GM21619 (cell line): ENCODE measurements around the gene TELO2.

Experiments used
- ATAC-seq: cut with Tn5 transposase; IDR thresholded peaks from one replicate; pipeline ENCODE4 v1.9.1; 2021; ENCODE audit not compliant: unreplicated experiment

The TELO2 gene

DNA sequence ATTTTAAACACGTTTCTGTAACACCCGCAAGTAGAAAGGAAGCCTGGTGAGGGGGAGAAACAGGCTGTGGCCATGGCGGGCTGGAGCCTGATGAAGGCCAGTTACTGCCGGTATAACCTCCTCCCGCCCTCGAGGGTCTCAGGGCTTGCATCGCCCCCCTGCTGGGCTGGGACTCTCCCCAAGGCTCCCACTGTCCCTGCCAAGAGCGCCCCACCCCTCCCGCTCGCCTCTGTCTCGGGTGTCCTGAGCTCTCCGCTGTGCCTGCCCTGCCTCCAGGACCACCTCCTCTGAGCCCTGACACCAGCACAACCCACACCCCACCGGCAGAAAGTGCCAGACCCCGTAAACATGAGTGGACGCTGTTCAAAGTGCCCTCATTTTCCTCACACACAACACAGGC is 59.0 kb downstream of the TELO2 start:
- no peak for ATAC-seq

DNA sequence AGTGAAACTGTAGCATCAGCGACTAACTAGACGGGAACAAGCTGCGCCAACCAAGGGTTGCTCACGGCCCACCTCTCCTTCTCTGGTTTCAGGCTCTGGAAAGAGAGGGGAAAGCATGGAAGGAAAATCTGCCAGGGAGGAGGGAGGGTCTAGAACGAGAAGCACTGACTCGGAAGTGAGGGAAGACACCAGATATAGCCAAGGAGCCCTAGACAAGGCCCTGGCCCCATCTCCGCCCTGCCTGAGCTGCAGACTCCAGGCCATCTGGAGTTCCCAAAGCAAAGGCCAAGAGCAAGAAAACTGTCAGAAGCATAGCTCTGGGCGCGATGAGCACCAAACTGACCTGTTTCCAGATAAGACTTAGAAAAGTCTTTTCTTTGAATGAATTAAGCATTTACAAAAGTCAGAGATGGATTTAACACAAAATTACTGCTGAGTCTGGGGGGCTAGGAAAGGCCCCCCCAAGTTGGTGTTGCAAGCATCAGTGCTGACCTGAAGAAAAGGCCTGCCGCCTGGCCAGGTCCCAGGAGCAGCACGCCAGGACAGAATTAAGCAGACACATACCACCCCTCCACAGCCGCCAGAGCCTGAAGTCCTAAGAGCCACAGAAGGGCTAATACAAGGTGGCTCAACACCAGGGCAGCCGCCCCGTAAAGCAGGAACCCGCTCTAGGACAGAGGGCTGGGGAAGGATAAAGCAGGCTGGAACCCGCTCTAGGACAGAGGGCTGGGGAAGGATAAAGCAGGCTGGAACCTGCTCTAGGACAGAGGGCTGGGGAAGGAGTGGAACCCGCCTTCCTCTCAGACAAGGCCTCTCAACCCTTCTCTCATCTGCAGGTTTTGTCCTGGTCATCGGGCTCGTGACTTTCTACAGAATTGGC is 61.0 kb downstream of the TELO2 start:
- ATAC-seq = no peak

DNA sequence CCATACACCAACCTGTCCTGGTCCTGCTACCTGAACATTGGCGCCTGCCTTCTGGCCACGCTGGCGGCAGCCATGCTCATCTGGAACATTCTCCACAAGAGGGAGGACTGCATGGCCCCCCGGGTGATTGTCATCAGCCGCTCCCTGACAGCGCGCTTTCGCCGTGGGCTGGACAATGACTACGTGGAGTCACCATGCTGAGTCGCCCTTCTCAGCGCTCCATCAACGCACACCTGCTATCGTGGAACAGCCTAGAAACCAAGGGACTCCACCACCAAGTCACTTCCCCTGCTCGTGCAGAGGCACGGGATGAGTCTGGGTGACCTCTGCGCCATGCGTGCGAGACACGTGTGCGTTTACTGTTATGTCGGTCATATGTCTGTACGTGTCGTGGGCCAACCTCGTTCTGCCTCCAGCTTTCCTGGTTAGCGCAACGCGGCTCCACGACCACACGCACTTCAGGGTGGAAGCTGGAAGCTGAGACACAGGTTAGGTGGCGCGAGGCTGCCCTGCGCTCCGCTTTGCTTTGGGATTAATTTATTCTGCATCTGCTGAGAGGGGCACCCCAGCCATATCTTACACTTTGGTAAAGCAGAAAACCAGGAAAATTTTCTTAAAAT is 61.8 kb downstream of the TELO2 start:
- no peak for ATAC-seq

DNA sequence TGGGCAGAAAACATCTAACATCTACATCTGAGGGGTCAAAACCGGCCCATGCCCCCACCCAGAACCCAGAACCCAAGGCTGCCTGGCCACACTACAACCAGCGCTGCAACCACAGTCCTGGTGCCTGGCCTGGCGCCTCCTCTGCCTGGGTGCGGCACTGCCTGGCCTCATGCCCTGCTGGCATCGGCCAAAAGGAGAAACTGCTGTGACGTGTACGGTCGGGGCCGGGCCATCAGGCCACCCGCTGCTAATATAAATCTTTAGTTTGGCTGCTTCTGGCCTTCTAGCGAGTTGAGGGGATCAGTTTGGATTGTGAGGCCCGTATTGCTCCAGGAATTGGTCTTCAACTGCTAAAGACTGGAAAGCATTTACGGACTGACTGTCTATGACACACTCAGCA is 63.1 kb downstream of the TELO2 start:
- no peak for ATAC-seq

DNA sequence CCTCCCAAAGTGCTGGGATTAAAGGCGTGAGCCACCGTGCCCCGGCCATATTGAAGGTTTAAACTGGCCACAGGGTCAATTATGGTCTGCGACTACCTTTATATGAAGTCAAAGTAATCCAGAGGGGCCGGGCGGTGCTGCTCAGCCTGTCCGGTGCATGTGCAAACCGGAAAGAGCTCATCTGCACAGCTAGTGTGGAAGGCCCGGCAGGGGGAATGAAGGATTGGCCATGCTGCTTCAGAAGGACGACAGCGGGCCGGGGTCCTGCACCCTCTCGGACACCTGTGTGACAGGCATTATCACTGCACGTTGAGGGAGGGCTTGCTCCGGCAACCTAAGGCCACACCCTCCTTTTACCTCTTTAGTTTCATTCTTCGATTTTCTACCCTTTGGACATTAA is 63.9 kb downstream of the TELO2 start:
- ATAC-seq = no peak

DNA sequence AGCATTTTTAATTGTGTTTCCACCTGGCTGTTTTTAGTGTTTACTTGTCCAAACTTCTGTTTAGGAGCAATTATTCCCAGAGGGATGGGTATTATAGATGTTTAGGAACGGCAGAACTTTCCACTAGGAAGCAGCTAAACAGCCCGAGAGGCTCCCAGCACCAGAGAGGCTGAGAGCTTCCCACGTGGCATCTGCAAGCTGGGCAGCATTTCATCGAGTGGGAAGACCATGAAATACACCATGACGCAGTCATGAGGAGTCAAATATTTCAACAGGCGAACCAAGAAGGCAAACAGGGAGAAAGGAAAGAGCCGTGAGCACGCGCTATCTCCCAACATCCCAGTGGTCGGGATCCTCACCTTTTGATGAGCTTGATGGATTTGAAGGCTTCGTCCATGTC is 64.4 kb downstream of the TELO2 start:
- no peak for ATAC-seq

DNA sequence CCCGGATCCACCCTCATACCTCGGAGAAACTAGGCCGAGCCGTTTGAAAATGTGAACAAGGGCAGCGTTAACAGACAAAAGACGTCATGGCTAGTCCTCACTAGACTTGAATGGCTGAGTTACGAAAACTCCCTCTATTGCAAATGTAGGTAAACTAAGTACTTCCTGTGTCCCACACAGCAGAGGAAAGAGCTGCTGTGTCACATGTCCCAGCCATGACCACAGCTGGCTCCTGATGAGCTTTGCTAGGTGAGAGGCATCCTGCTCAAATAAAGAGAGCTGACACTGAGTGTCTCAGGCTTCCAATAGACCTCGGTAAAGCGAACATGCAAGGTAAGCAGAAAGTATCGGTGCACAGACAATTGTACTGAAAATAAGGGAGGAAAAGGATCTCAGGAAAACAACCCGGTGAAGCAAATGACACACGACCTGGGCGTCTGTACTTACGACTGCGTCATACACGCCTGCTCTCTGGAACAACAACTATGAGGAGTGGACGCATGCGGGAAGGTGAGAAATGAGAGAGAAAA is 66.4 kb downstream of the TELO2 start:
- ATAC-seq = no peak
